Stimulated activated CD4-positive, alpha-beta T cell treated with anti-CD3 and anti-CD28 coated beads, Interleukin-4, amount 100 ng/mL, for 1 hour (primary cell): ENCODE data around the gene FPGS.

Source experiments
- DNase-seq: peaks from one replicate; pipeline ENCODE4 v3.0.0-alpha.2; 2020

FPGS gene

DNA sequence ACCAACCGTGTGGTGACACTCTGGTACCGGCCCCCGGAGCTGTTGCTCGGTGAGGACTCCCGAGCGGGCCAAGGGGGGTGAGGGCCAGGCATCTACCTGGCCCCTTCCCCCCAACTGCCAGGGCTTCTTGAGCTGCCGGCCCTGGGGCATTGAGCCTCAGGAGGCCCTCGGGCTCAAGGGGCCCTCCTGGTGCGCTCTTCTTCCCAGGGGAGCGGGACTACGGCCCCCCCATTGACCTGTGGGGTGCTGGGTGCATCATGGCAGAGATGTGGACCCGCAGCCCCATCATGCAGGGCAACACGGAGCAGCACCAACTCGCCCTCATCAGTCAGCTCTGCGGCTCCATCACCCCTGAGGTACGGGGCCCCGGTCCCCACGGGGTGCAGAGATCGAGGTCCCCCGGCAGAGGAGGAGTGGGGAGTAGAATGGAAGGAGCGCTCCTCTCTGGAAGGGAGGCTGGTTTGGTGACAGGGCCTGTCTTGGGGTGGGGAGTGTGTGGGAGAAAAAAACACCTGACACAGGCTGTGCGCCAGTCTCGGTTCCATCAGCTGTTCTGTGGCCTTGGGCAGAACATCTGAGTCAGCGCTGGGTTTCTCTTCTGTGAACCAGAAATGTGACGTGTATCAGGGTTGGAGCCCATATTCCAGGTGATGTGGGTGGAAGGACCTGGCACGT lies 14.2 kb upstream of the FPGS start:
- peak; percentile 64 for DNase-seq

DNA sequence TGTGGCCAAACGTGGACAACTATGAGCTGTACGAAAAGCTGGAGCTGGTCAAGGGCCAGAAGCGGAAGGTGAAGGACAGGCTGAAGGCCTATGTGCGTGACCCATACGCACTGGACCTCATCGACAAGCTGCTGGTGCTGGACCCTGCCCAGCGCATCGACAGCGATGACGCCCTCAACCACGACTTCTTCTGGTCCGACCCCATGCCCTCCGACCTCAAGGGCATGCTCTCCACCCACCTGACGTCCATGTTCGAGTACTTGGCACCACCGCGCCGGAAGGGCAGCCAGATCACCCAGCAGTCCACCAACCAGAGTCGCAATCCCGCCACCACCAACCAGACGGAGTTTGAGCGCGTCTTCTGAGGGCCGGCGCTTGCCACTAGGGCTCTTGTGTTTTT lies 13.5 kb upstream of the FPGS start:
- no peak for DNase-seq

DNA sequence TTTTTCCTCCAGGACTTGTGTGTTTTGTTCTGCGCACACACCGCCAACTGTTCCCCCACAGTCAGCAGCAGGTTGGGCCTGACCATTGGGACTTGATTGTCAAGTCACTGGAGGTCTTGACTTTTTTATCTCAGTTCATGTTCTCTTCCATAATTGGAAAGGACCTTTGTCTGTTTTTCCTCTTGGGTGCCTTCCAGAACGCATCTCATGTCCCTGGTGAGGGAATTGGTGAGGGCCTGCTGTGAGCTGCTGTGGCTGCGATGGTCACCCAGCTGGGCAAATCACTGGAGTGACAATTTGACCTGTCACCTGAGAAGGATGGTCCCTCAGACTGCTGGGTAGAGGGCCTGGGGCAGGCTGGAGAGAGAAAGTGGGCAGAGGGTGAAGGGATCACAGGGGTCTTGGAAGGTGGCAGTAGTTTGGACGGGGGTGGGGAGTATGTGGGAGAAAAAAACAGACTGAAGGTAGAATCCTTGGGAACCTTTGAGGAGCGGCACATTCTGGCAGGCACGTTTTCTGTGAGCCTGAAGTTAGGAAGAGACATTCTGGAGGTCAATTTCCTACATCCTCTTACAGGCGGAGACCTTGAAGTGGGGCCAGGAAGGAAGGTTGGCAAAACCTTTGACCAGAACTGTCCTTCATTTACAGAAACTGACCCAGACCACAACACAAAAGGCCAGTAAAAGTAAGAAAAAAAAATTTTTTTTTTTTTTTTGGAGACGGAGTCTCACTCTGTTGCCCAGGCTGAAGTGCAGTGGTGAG lies 12.4 kb upstream of the FPGS start:
- DNase-seq: no peak

DNA sequence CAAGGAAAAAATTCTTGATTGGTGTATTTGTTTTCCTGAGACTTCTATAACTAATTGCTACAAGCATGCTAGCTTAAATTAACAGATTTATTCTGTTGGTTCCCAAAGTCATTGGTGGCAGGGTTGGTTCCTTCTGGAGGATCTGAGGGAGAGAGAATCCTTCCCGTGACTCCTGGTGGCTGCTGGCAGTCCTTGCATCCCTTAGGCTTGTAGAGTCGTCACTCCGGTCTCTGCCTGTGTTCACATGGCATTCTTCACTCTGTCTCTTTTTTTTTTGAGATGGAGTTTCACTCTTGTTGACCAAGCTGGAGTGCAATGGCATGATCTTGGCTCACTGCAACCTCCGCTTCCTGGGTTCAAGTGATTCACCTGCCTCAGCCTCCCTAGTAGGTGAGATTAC lies 11.6 kb upstream of the FPGS start:
- DNase-seq: no peak

DNA sequence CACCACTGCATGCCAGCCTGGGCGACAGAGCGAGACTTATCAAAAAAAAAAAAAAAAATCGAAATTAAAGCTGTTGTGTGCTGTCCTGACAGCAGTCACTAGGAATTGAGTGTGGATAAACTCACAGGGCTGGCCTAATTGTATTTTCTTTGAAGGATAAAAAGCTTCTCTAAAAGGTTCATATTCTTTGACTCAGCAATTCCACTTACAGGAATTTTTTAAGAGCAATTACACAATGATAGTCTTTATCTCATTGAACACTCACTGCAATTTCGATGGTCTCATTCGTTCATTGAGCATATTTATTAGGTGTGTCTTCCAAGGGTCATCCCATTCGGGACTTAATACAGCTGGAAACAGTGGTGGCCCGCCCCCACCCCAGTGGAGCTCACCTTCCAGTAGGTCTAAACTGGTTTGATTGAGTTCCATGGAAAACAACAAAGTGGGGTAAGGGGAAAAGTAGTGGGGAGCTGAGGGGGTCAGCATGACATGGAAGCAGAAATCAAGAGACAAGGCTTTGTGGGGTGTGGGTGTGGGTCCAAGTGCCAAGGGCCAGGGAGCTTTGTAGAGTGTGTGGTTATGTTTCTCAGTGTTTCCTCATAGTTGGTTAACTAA lies 10.2 kb upstream of the FPGS start:
- no peak for DNase-seq

DNA sequence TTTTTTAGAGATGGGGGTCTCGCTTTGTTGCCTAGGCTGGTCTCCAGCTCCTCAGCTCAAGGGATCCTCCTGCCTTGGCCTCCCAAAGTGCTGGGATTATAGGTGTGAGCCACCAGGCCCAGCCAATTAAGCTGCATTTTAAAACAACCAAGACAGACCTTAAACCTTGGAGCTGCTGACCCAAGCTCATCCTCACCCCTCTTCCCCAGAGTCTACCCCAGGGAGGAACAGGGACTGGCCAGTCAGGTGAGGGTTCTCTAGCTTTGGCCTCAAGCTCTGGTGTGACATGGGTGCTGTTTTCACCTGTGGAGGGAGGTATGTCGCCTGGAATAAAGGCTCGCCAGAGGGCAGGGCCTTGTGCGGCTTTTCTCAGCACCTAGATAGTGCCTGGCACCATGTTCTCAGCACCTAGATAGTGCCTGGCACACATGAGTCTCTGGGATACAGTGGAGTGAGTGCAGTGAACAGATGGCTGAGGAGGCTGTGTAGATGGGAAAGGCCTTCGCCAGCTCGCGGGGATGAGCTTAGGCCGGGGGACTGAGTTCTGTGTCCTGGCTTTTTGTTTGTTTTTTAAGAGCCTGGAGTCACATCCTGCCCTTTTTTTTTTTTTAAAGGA lies 9.5 kb upstream of the FPGS start:
- no peak for DNase-seq

DNA sequence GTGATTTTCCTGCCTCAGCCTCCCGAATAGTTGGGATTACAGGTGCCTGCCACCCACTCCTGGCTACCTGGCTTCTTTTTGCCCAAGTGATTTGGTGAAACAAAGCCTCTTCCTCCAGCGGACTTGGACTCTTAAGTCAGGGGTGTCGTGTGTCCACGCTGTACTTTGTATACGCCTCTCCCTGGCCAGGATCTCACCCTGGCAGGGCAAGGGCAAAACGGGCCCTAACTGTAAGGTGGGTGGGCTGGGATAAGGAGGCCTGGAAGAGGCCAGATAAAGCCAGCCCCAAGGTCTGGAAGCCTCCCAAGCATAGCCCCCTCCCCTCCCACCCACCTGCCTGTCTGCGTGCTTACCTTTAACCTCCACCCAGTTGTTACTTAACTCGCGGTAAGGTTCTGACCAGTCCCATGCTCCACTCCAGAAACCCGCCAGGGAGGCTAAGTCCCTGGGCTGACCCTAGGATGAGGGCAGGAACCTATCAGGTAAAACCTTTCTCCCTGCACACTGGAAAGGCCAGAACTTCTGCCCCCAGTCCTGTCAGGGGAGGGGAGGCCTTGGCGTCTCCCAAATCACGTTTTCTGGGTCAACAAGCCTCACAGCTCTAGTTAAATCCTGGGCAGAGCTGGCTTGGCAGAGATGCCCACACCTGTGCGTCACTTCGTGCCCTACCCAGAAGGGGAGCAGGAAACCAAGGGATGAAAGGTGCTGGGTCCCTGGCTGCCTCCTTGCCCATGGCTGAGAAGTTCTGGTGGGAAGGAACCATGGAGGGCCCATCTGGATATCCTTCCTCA lies 8.5 kb upstream of the FPGS start:
- no peak for DNase-seq

DNA sequence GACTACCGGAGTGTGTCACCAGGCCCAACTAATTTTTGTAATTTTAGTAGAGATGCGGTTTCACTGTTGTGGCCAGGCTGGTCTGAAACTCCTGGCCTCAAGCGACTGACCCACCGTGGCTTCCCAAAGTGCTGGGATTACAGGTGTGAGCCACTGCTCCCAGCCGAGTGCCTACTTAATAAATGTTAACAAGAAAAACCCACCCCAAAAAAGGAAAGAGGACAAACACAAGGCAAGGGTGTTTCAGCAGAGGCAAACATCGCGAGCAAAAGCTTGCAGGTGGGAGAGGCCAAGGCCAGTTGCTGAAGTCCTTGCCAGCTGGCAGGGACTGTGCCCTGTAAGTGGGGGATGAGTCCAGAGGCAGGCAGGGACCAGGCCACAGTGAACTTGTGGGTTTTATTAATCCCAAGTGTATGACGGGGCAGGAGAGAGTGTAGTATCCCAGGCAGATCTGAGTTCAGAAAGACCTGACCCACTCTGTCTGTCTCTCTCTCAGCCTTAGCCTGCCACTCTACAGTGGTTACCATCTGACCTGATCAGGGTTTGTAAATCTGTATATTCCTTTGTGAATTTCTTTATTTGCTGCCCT lies 6.4 kb upstream of the FPGS start:
- DNase-seq: no peak

DNA sequence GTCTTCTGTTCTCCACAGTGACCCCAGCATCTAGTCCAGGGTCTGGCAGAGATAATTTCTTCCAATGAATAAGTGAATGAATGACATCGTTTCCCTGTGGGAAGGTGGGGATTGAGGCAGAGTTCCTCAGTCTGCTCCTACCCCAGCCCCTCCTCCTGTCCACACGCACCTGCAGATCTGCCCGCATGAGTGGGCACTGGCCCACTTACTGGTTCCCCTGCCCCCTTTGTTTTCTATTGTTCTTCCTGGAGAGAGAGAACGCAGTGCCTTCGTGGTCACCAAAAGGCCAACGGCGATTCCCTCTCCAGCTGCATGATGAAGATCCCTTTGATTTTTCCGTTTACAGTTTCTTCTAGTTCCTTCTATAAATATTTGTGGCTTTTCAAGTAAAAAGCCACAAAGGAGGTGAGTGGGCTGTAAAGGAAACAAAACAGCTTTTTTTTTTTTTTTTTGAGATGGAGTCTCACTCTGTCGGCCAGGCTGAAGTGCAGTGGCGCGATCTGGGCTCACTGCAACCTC lies 5.8 kb upstream of the FPGS start:
- no peak for DNase-seq

DNA sequence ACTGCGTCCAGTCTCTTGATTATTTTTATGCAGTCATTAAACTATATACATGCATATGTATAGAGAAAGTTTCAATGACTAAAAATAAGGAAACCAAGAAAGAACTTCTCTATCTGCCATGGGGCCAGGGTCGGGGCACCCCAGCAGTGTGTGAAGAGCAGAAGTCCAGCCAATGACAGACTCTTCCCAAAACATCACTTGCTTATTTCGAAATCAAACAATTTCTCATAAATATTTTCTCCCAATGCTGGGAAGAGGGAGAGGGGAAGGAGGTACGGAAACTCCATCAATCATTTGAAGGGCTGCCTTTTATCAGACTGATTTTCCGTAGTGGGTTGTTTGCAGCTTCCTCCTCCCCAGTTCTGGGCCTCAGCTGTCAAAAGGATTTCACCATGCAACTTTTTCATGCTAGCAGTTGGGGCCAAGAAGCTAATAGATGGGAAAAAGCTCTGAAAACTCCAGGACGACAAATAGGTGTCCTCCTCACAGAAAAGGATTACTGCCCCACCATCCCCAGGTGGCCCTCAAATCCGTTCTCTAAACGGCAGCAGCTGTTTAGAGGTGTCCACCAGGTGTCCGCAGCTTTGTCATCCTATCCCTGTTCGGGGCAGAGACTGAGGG lies 617 bp upstream of the FPGS start:
- no peak for DNase-seq

DNA sequence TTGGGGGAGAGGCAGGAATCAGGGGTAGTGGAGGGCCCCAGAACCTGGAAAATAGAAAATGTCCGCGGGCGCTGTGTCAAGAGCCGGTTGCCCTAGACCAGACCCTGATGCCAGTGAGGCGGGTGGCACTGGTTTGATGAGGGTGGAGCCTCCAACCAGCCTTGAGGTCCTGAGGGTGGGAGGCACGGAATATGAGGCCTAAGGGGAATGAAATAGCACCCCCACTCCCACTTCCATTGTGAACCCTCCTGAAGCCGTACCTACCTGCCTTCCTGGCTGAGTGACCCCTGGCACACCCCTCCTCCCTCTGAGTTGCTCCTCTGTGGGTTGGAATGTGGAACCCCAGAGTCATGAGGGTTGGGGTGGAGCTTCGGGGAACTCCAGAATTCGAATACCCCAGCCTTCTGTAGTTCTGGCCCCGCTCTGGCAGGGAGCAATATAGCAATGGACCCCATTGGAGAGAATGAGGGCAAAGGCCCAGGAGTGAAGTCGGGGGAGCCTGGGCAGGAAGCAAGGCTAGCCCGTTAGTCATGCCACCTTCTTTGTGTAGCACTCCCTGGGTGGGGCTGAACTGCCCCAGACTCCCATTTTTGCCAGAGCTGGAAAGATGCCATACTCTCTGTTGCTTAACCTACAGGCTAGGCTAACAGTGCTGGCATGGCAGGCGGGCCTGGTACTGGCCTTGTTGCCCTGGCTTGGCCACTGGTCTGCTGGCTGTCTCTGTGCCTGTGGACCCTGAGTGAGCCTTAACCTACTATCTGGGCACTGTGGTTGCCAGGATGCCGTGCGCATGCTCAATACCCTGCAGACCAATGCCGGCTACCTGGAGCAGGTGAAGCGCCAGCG lies 1.0 kb downstream of the FPGS start:
- no peak for DNase-seq

DNA sequence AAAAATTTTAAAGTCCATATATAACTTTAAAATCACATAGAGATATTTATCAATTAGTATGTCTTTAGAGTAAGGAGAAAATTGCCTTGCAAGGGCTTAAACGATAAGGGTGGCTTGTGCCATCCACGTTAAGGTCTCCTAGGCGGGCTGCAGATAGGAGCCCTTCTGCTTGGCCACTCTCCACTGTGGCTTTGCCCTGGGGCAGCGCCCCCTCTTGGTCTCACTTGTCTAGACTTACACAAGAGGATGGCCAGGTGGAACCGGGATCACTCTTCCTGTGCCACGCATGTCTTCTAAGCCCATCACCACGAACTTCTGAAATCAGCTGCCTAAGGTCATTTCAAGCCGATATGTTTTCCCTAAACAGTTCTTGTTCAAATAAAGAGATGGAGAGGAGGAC lies 2.9 kb downstream of the FPGS start:
- DNase-seq: peak; percentile 29

DNA sequence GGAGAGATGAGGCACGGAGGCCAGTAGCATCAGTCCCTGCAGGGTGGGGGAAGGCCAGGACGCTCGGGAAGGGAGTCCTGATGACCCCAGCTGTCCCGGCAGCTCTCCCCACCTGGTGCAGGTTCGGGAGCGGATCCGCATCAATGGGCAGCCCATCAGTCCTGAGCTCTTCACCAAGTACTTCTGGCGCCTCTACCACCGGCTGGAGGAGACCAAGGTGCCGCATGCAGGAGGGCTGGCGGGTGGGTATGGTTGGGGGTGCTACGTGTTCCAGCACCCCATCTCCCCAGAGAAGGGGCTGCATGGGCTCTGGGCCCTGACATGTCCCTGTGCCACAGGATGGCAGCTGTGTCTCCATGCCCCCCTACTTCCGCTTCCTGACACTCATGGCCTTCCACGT lies 4.2 kb downstream of the FPGS start:
- DNase-seq: no peak

DNA sequence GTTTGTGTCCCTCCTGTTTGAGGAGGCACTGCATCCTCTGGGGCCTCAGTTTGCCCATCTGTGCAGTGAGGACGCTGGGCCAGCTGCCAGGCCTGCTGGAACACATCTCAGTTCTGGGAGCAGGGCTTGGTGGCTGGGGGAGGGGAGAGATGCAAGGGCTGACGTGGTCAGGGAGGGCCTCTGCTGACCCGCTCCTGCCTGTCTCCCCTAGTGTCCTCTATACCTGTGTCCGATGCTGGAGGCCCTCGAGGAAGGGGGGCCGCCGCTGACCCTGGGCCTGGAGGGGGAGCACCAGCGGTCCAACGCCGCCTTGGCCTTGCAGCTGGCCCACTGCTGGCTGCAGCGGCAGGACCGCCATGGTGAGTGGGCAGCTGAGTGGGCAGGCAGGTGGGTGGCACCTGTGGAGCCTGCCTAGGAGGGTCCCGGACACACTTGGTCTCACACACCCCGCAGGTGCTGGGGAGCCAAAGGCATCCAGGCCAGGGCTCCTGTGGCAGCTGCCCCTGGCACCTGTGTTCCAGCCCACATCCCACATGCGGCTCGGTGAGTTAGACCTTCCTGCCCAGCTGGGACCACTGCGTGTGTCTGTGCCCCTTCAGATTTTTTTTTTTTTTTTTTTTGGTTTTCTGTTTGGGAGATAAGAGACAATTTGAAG lies 5.8 kb downstream of the FPGS start:
- no peak for DNase-seq

DNA sequence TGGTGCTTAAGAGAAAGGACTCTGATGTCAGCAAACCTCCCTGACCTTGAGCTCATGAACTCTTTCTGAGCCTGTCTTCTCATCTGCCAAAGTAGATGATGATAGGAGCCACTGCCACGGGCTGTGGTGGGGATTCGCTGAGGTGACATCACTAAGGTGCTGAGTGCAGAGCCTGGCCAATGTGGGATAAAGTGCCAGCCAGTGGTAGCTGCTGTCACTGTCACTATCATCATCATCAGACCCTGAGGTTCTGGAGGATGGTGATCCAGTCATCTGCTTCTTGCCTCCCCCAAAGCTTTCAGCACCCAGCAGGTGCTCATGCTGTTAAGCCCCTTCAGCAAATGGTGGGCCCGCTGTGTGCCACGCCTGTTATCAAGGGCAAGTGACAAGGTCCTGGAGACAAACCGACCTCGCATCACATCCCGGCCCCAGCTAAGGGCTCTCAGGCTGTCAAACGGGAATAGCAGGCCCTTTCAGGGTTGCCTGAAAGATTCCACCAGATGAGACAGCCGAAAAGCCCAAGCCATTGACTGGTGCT lies 6.4 kb downstream of the FPGS start:
- no peak for DNase-seq

DNA sequence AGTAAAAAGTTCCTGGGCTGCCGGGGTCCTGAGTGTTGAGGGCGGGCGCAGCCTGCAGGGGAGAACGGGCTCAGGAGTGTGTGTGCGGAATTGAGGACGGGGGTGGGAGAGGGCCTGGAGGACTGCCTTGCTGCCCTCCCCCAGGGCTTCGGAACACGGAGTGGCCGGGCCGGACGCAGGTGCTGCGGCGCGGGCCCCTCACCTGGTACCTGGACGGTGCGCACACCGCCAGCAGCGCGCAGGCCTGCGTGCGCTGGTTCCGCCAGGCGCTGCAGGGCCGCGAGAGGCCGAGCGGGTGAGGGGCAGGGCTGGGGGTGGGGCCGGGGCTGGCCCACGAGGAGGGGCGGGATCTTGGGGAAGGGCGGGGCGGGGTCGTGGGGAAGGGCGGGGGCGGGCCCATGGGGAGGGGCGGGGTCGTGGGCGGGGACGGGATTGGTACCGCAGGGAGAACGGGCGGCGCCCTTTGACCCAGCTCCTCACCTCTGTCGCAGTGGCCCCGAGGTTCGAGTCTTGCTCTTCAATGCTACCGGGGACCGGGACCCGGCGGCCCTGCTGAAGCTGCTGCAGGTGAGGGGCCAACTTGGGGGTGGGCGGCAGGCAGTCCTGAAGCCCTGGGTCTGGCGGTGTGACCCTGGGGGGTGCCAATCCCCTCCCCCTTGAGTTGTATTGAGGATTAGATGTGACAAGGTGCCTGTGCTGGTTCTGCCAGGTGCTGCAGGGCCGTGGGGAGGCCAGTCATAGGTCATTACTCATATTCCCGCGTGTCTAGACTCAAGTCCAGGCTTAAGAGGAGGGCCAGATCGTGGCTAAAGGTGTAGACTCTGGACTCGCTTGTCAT lies 7.1 kb downstream of the FPGS start:
- DNase-seq: no peak

DNA sequence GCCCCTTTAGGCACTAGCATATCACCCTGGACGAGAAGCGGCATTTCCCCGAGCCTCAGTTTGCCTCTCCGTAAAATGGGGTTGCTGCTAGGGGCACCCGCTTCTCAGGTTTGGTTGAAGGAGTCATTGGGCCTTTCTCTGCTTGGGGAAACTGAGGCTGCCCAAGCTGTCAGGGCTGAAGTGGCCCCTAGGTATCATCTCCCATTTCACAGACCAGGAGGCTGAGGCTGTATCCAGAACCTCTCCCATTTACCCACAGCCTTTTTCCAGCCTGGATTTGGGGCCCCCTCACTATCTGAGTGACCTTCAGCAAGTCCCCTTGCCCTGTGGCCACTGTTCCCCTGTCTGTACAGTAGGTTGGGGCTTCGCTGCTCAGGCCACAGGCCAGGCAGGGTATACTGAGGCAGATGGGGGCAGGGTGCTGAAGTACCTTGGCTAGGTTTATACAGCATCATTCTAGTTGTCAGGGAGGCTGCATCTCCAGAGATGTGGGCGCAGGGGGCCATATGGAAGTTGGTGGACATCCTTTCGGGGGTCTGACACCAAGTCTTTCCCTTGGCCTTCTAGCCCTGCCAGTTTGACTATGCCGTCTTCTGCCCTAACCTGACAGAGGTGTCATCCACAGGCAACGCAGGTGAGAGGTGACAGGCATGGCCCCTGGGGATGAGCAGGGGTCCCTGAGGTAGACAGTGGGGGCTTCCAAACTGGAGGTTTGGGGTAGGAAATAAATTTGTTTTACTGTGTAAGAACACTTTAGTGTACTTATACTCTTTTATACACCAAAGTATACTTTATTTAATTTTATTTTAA lies 7.9 kb downstream of the FPGS start:
- no peak for DNase-seq

DNA sequence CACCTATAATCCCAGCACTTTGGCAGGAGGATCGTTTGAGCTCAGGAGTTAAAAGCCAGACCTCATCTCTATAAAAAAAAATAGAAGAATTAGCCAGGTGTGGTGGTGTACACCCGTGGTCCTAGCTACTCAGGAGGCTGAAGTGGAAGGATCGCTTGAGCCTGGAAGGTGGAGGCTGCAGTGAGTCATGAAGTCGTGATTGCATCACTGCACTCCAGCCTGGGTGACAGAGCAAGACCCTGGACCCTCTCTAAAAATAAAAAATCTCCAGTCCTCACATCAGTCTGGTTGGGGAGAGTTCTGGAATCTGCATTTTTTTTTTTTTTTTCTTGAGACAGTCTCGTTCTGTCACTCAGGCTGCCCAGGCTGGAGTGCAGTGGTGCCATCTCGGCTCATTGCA lies 9.3 kb downstream of the FPGS start:
- DNase-seq: no peak
